Lung (tissue), 12 donors: Measurements from ENCODE around the gene MID1IP1. TPM values are rescaled to one million over a fixed set of nuclear protein-coding genes. Genes with fewer than 3 reads are reported as not detected.

ENCODE experiments used
- ATAC-seq: fragments of 200-7000 bp; cut with Tn5 transposase; one replicate; pipeline ENCODE4 v1.9.1; 2020; ENCODE audit warnings: moderate number of reproducible peaks; ENCODE audit not compliant: insufficient read depth, low FRiP score
- DNase-seq, 3 donors: peaks; one replicate each; pipeline ENCODE4 v3.0.0-alpha.2; 2013 to 2017
- H3K27ac ChIP-seq, 2 donors: one replicate each; pipeline ENCODE4 v1.5.1; 2013; ENCODE audit warnings: mild to moderate bottlenecking in 2 of 2, moderate library complexity in 2 of 2, control low read depth in 1 of 2, inconsistent platforms in 1 of 2, low read depth in 1 of 2, low read length in 1 of 2
- H3K27me3 ChIP-seq, 3 donors: one replicate each; pipeline ENCODE4 v1.5.1; 2013; ENCODE audit warnings: low read length in 2 of 3; ENCODE audit not compliant: control insufficient read depth in 3 of 3, insufficient read depth in 3 of 3
- H3K36me3 ChIP-seq, 4 donors: one replicate each; pipeline ENCODE4 v1.5.1; 2013; ENCODE audit warnings: low read length in 4 of 4, mild to moderate bottlenecking in 1 of 4, moderate library complexity in 1 of 4; ENCODE audit not compliant: control insufficient read depth in 4 of 4, insufficient read depth in 4 of 4
- H3K4me1 ChIP-seq, 5 donors: one replicate each; pipeline ENCODE4 v1.5.1; 2013; ENCODE audit warnings: low read length in 5 of 5, mild to moderate bottlenecking in 2 of 5, moderate library complexity in 1 of 5; ENCODE audit not compliant: control insufficient read depth in 5 of 5, insufficient read depth in 5 of 5
- H3K4me3 ChIP-seq: one replicate; pipeline ENCODE4 v1.5.1; 2013; ENCODE audit warnings: mild to moderate bottlenecking, control low read depth, moderate library complexity
- H3K9ac ChIP-seq, 2 donors: one replicate each; pipeline ENCODE4 v1.5.1; 2013; ENCODE audit warnings: low read length in 2 of 2, control low read depth in 1 of 2; ENCODE audit not compliant: insufficient read depth in 1 of 2
- H3K9me3 ChIP-seq, 4 donors: one replicate each; pipeline ENCODE4 v1.5.1; 2013; ENCODE audit warnings: low read length in 3 of 4, mild to moderate bottlenecking in 1 of 4, moderate library complexity in 1 of 4; ENCODE audit not compliant: control insufficient read depth in 4 of 4, insufficient read depth in 3 of 4
- WGBS, 2 donors: extraction: QIAGEN DNeasy Blood & Tissue Kit; methylation state at CpG; one replicate each; pipeline ENCODE4 v1.1.7; 2013; 5-methylcytosine and 5-hydroxymethylcytosine counted together
- polyA plus RNA-seq, 2 donors: library from polyadenylated mRNA; stranded (reverse); fragments of 200-250 nt; gene quantifications; one replicate each; pipeline ENCODE4 v1.2.1, GENCODE V29; 2013
- total RNA-seq, 2 donors: library from RNA; depleted of rRNA in 1 of 2; stranded (reverse); fragments of >200 nt in 1 of 2; gene quantifications; one replicate each; pipeline ENCODE4 v1.2.1, GENCODE V29; 2014 to 2021
- TF ChIP-seq, protein P1 (sequence below): IDR thresholded peaks from 2 replicates; pipeline ENCODE4 v1.5.1; 2012; ENCODE audit warnings: mild to moderate bottlenecking; ENCODE audit errors: control extremely low read depth, extremely low read depth
- donor health status: control.
- donor health status: control.
- donor health status: Bipolar disorder and iron deficiency.
- donor health status: healthy.
- donor health status: DM: yes; HTN: yes; CAD: no.

Gene MID1IP1
- total and polyA plus RNA-seq, 4 donors, result 49.0 to 156 (median 107) TPM

DNA sequence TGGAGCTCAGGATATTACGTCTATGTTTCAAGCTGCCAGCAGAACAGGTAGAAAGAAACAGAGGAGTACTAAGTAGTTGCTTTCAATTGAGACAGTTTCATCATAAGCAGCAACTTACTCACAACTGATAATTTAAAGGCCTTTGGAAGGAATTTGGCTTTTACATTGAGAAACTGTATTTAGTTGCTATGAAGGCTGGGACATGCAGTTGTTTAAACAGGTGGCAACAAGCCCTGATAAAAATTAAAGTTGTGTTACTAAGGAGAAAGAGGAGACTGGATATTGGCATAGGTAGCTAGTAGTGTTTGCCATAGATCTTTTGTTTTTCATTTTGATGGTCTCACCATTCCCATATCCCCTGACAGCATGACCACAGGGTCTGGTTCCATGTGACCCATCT, 18.4 kb downstream of the MID1IP1 start:
- no peak overlapping the region for H3K27ac ChIP-seq
- 69 to 94% methylated on average over 1 of the region's 1 CpG for WGBS, 2 donors
- H3K9ac ChIP-seq, result no peak overlapping the region
- DNase-seq, result no peak
- H3K4me3 ChIP-seq, result no peak overlapping the region
- no peak for ATAC-seq
- peaks cover 0 to 1% (median 0%) of the 10 kb centered on the region in 4 donors for H3K9me3 ChIP-seq
- peaks cover 0 to 12% (median 0%) of the 10 kb centered on the region in 5 donors for H3K4me1 ChIP-seq
- TF ChIP-seq, protein P1, sequence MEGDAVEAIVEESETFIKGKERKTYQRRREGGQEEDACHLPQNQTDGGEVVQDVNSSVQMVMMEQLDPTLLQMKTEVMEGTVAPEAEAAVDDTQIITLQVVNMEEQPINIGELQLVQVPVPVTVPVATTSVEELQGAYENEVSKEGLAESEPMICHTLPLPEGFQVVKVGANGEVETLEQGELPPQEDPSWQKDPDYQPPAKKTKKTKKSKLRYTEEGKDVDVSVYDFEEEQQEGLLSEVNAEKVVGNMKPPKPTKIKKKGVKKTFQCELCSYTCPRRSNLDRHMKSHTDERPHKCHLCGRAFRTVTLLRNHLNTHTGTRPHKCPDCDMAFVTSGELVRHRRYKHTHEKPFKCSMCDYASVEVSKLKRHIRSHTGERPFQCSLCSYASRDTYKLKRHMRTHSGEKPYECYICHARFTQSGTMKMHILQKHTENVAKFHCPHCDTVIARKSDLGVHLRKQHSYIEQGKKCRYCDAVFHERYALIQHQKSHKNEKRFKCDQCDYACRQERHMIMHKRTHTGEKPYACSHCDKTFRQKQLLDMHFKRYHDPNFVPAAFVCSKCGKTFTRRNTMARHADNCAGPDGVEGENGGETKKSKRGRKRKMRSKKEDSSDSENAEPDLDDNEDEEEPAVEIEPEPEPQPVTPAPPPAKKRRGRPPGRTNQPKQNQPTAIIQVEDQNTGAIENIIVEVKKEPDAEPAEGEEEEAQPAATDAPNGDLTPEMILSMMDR, result no peak
- no peaks in the 10 kb centered on the region for H3K36me3 ChIP-seq
- H3K27me3 ChIP-seq, result peaks cover 0 to 9% (median 5%) of the 10 kb centered on the region in 3 donors

DNA sequence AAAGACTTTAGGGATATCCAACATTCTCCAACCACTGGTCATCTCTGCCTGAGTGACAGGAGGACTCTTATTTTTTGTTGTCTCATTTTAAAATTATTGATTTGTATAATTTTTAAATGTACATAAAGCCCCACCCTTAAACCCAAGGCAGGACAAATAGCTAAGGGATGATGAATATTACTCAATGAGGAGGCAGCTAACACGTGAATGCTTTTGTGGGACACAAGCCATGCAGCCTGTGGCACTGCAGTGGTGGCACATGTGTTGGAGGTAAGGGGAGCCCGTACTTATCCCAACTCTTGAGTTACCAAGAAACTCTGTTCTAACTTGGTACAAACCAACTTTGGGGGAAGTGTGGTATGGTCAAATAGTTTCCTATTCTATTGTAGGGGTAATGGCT, 19.5 kb downstream of the MID1IP1 start:
- Histone ChIP-seq H3K36me3 (no peaks in the 10 kb centered on the region), H3K9ac (no peak overlapping the region), H3K27ac (no peak overlapping the region), H3K4me3 (no peak overlapping the region), H3K27me3 (peaks cover 0 to 9% (median 5%) of the 10 kb centered on the region in 3 donors), H3K4me1 (peaks cover 0 to 12% (median 0%) of the 10 kb centered on the region in 5 donors), H3K9me3 (peaks cover 0 to 1% (median 0%) of the 10 kb centered on the region in 4 donors)
- DNase-seq (no peak), ATAC-seq (no peak)
- TF ChIP-seq, protein P1, result no peak
- WGBS, 2 donors, result 70 to 96% methylated on average over 2 of the region's 2 CpGs

- H3K36me3 ChIP-seq, result no peaks in the 10 kb centered on the region
- TF ChIP-seq, protein P1, result no peak
- no peak for DNase-seq
- ATAC-seq, result no peak
- WGBS, 2 donors, result 79 to 91% methylated on average over 2 of the region's 2 CpGs
- no peaks in the 10 kb centered on the region for H3K4me1 ChIP-seq
- H3K9me3 ChIP-seq, result peaks cover 0 to 1% (median 0%) of the 10 kb centered on the region in 4 donors
- H3K27me3 ChIP-seq, result peaks cover 0 to 5% (median 5%) of the 10 kb centered on the region in 3 donors
- H3K4me3 ChIP-seq, result no peak overlapping the region
- no peak overlapping the region for H3K27ac ChIP-seq
- H3K9ac ChIP-seq, result no peak overlapping the region
These were observed 22.9 kb downstream of the MID1IP1 start for GRCh38 chrX:38824176-38824575.

GRCh38 chrX:38831949-38832348, 30.7 kb downstream of the MID1IP1 start:
- Histone ChIP-seq H3K9me3 (peaks cover 0 to 2% (median 0%) of the 10 kb centered on the region in 4 donors), H3K27me3 (peaks cover 0 to 6% (median 4%) of the 10 kb centered on the region in 3 donors), H3K4me1 (no peaks in the 10 kb centered on the region), H3K36me3 (no peaks in the 10 kb centered on the region), H3K4me3 (no peak overlapping the region), H3K27ac (no peak overlapping the region), H3K9ac (no peak overlapping the region)
- TF ChIP-seq, protein P1, result no peak
- ATAC-seq, result no peak
- WGBS, 2 donors, result 81 to 88% methylated on average over 2 of the region's 2 CpGs
- DNase-seq, result no peak
